HCT116 (cell line): ENCODE data around the gene POLDIP2. TPM values are rescaled to one million over a fixed set of nuclear protein-coding genes. Genes with fewer than 3 reads are reported as not detected.

Experiments used
- ATAC-seq: fragments of 200-7000 bp; cut with Tn5 transposase; 2 replicates; pipeline ENCODE4 v1.9.1; 2020; ENCODE audit warnings: mild to moderate bottlenecking, moderate library complexity
- BruUV-seq: library from RNA; stranded (reverse); fragments of 400-500 nt; replicated peaks from 2 replicates; lab custom pipeline; 2021; lab: Mats Ljungman, UMichigan
- CTCF ChIA-PET: fragments of 300-600 bp; sonication (Branson Sonifier 250); formaldehyde crosslinking; loops from one replicate; lab custom pipeline; 2021; ENCODE audit warnings: antibody characterized with exemption; lab: Charles Lee
- POLR2A ChIA-PET: fragments of 300-600, 350-600 bp; sonication (Branson Sonifier 250); formaldehyde crosslinking; loops from one replicate; lab custom pipeline; 2021; ENCODE audit warnings: antibody characterized with exemption; lab: Charles Lee
- RAD21 ChIA-PET, 2 experiments: fragments of 300-600 bp; sonication (Branson Sonifier 250); formaldehyde crosslinking; loops; one replicate each; lab custom pipeline; 2023; ENCODE audit warnings: low total read pairs in 2 of 2; ENCODE audit not compliant: uncharacterized antibody in 2 of 2, unreplicated experiment in 2 of 2, low non-redundant PET in 1 of 2; lab: Charles Lee
- DNase-seq: peaks from one replicate; pipeline ENCODE4 v3.0.0-alpha.2; 2010; ENCODE audit warnings: low read depth, low spot score
- H2AFZ ChIP-seq: fragments of 200-600 bp; shearing (Covaris generic), sonication (generic); 2 replicates; pipeline ENCODE4 v1.6.1; 2017; ENCODE audit warnings: low read depth, mixed run types, mixed read lengths, antibody characterized with exemption, low read length; ENCODE audit not compliant: poor library complexity, severe bottlenecking
- H3K27ac ChIP-seq: 2 replicates; pipeline ENCODE4 v1.5.1; 2012; ENCODE audit warnings: low read depth, low read length
- H3K27me3 ChIP-seq: fragments of 200-600 bp; sonication (generic); 2 replicates; pipeline ENCODE4 v1.6.1; 2016; ENCODE audit warnings: mixed run types, low read length, mixed read lengths; ENCODE audit not compliant: insufficient read depth
- H3K36me3 ChIP-seq, 2 experiments: fragments of 200-500 bp in 1 of 2; fragments of 200-600 bp in 1 of 2; sonication (Bioruptor generic) in 1 of 2; sonication (generic) in 1 of 2; 2 replicates each; pipeline versions ENCODE4 v1.5.1 to v1.6.1; 2014 to 2016; ENCODE audit warnings: low read length in 2 of 2, inconsistent platforms in 1 of 2, mixed read lengths in 1 of 2, mixed run types in 1 of 2; ENCODE audit not compliant: insufficient read depth in 2 of 2, control insufficient read depth in 1 of 2
- H3K4me1 ChIP-seq, 2 experiments: fragments of 200-600 bp in 1 of 2; sonication (generic) in 1 of 2; 2 replicates each; pipeline versions ENCODE4 v1.5.1 to v1.6.1; 2012 to 2017; ENCODE audit warnings: low read length in 2 of 2, inconsistent platforms in 1 of 2, mild to moderate bottlenecking in 1 of 2, mixed read lengths in 1 of 2, mixed run types in 1 of 2, moderate library complexity in 1 of 2; ENCODE audit not compliant: insufficient read depth in 2 of 2, control insufficient read depth in 1 of 2
- H3K4me2 ChIP-seq: fragments of 200-600 bp; sonication (generic); 2 replicates; pipeline ENCODE4 v1.6.1; 2017; ENCODE audit warnings: mixed run types, low read length, mixed read lengths
- H3K4me3 ChIP-seq, 2 experiments: fragments of 200-600 bp in 1 of 2; sonication (generic) in 1 of 2; replicated peaks in 1 of 2; 2 replicates each; pipeline ENCODE4 v1.5.1; 2011 to 2016; ENCODE audit warnings: low read length in 2 of 2, control low read depth in 1 of 2, low read depth in 1 of 2, mild to moderate bottlenecking in 1 of 2, mixed read lengths in 1 of 2, mixed run types in 1 of 2
- H3K79me2 ChIP-seq: fragments of 200-600 bp; sonication (generic); 2 replicates; pipeline ENCODE4 v1.6.1; 2017; ENCODE audit warnings: mild to moderate bottlenecking, mixed run types, low read length, moderate library complexity, mixed read lengths; ENCODE audit not compliant: insufficient read depth
- H3K9ac ChIP-seq: fragments of 200-600 bp; sonication (generic); 2 replicates; pipeline ENCODE4 v1.6.1; 2016; ENCODE audit warnings: low read length, mixed read lengths
- H3K9me2 ChIP-seq: fragments of 200-600 bp; sonication (generic), shearing (Covaris generic); 2 replicates; pipeline ENCODE4 v1.6.1; 2017; ENCODE audit warnings: mixed run types, mild to moderate bottlenecking, moderate library complexity; ENCODE audit not compliant: insufficient read depth
- H3K9me3 ChIP-seq, 2 experiments: fragments of 200-500 bp in 1 of 2; fragments of 200-600 bp in 1 of 2; sonication (Bioruptor generic) in 1 of 2; sonication (generic) in 1 of 2; 2 replicates each; pipeline ENCODE4 v1.6.1; 2014 to 2017; ENCODE audit warnings: low read length in 2 of 2, mixed read lengths in 2 of 2, inconsistent platforms in 1 of 2, low read depth in 1 of 2, mild to moderate bottlenecking in 1 of 2, mixed run types in 1 of 2, moderate library complexity in 1 of 2; ENCODE audit not compliant: control insufficient read depth in 1 of 2, insufficient read depth in 1 of 2
- H4K20me1 ChIP-seq: fragments of 200-600 bp; sonication (generic), shearing (Covaris generic); 2 replicates; pipeline ENCODE4 v1.6.1; 2017; ENCODE audit warnings: mixed run types, mild to moderate bottlenecking, moderate library complexity; ENCODE audit not compliant: insufficient read depth
- CTCF ChIP-seq, 3 experiments: fragments of 200-600 bp in 1 of 3; sonication (generic) in 1 of 3; IDR thresholded peaks in 2 of 3; conservative IDR thresholded peaks in 1 of 3; 2 replicates each; pipeline ENCODE4 v1.5.1; 2012 to 2017; ENCODE audit warnings: low read depth in 2 of 3, low read length in 2 of 3, antibody characterized with exemption in 1 of 3, borderline replicate concordance in 1 of 3, control low read depth in 1 of 3, mild to moderate bottlenecking in 1 of 3, mixed read lengths in 1 of 3, mixed run types in 1 of 3, moderate library complexity in 1 of 3; ENCODE audit not compliant: insufficient read depth in 1 of 3
- ELF1 ChIP-seq: IDR thresholded peaks from 2 replicates; pipeline ENCODE4 v1.6.1; 2012; ENCODE audit warnings: low read depth, borderline replicate concordance
- SP1 ChIP-seq: IDR thresholded peaks from 2 replicates; pipeline ENCODE4 v1.6.1; 2012; ENCODE audit warnings: low read depth
- intact Hi-C: fragments of 100-400 bp; cut with micrococcal nuclease; formaldehyde crosslinking; loops from 2 replicates; pipeline ENCODE4 v1.10.0; 2022
- total RNA-seq: library from RNA; stranded (reverse); gene quantifications from one replicate; pipeline ENCODE4 v1.2.1, GENCODE V29; 2021; ENCODE audit not compliant: unreplicated experiment

POLDIP2 gene
- total RNA-seq, 1 experiment from 2014 or later = 78.0 TPM

GRCh38 chr17:28367641-28368305 lies 10.4 kb upstream of the POLDIP2 start:
- CTCF ChIA-PET = interaction anchor here (1.7 kb wide), 1 partner anchor 49 kb away, joined by 4 read pairs; no protein-coding TSS in a partner anchor
- Histone ChIP-seq H3K9me2 (no peaks in the 10 kb centered on the region), H3K4me3 (no peak overlapping the region), H3K27me3 (no peaks in the 10 kb centered on the region), H3K4me2 (no peak overlapping the region), H2AFZ (no peak overlapping the region), H3K79me2 (no peaks in the 10 kb centered on the region), H3K27ac (no peak overlapping the region), H3K36me3 (no peaks in the 10 kb centered on the region)
- RAD21 ChIA-PET = no interaction called here
- intact Hi-C loops = no loop called here
- POLR2A ChIA-PET = interaction anchor here (1.0 to 1.3 kb wide), 2 partner anchors 10 kb away, joined by 3 read pairs; partner anchors contain the start of gene POLDIP2
- no peak for DNase-seq
- no peak for TF ChIP-seq ELF1
- TF ChIP-seq, all 23 proteins: peak for 0
- H3K9ac ChIP-seq = no peak overlapping the region
- no peaks in the 10 kb centered on the region for H4K20me1 ChIP-seq
- H3K9me3 ChIP-seq = no peaks in the 10 kb centered on the region
- peaks cover 11 to 20% of the 10 kb centered on the region in 2 experiments; a peak in 3 of 4 replicates for H3K4me1 ChIP-seq
- ATAC-seq = no peak
- no TSS peak for BruUV-seq

GRCh38 chr17:28366605-28367004 lies 9.3 kb upstream of the POLDIP2 start:
- Histone ChIP-seq H3K36me3 (peaks cover 0 to 2% of the 10 kb centered on the region in 2 experiments; a peak in 3 of 4 replicates), H3K4me2 (no peak overlapping the region), H4K20me1 (no peaks in the 10 kb centered on the region), H3K4me1 (peaks cover 7 to 17% of the 10 kb centered on the region in 2 experiments; a peak in 3 of 4 replicates), H3K27ac (no peak overlapping the region), H3K4me3 (no peak overlapping the region), H3K9me3 (no peaks in the 10 kb centered on the region), H3K79me2 (no peaks in the 10 kb centered on the region), H3K27me3 (no peaks in the 10 kb centered on the region), H3K9me2 (no peaks in the 10 kb centered on the region), H3K9ac (no peak overlapping the region), H2AFZ (no peak overlapping the region)
- ChIA-PET RAD21 (no interaction called here), CTCF (interaction anchor here (1.0 to 1.7 kb wide), 2 partner anchors 31 to 50 kb away, joined by 3 to 4 read pairs; partner anchors contain the start of gene TNFAIP1), POLR2A (interaction anchor here (1.3 kb wide), 1 partner anchor 9 kb away, joined by 3 read pairs; a partner anchor contains a TSS)
- TF ChIP-seq SP1 (no peak), CTCF (IDR thresholded peaks at IDR 0.05 in 2 of 3, conservative IDR thresholded peaks at IDR 0.05 in 1 of 3; ENCODE audit: borderline replicate concordance in 1 of 3, insufficient read depth in 1 of 3, low read depth in 2 of 3, low read length in 2 of 3) (peak in 2 of 3 experiments; percentile 14 to 29; a peak in 2 of 6 replicates)
- DNase-seq (no peak), ATAC-seq (no peak)
- intact Hi-C loops = no loop called here
- no TSS peak for BruUV-seq
